Right forelimb (tissue), 1 donor: ENCODE results near the gene KCNQ1.

Source experiments
- DNase-seq: peaks from one replicate; pipeline ENCODE4 v3.0.0-alpha.2; 2018

The KCNQ1 gene

GRCh38 chr11:2539371-2540222, 94.8 kb downstream of the KCNQ1 start:
- DNase-seq = peak; percentile 52

- no peak for DNase-seq
These were observed 95.6 kb downstream of the KCNQ1 start for GRCh38 chr11:2540223-2540991.

- peak; percentile 43 for DNase-seq
These were observed 96.3 kb downstream of the KCNQ1 start for GRCh38 chr11:2540992-2541680.

- peak; percentile 21 for DNase-seq
These were observed 97.1 kb downstream of the KCNQ1 start for GRCh38 chr11:2541881-2542361.

- DNase-seq = peak; percentile 12
These were observed 97.6 kb downstream of the KCNQ1 start for GRCh38 chr11:2542406-2542805.

- DNase-seq = peak; percentile 18
These were observed 103.0 kb downstream of the KCNQ1 start for GRCh38 chr11:2547806-2548205.

- DNase-seq = peak; percentile 13
These were observed 103.8 kb downstream of the KCNQ1 start for GRCh38 chr11:2548596-2548995.

- peak; percentile 28 for DNase-seq
These were observed 104.3 kb downstream of the KCNQ1 start for GRCh38 chr11:2549080-2549479.

- peak; percentile 39 for DNase-seq
These were observed 104.7 kb downstream of the KCNQ1 start for GRCh38 chr11:2549491-2549875.

GRCh38 chr11:2549876-2550605, 105.2 kb downstream of the KCNQ1 start:
- peak; percentile 49 for DNase-seq

GRCh38 chr11:2550606-2550970, 105.8 kb downstream of the KCNQ1 start:
- peak; percentile 37 for DNase-seq

GRCh38 chr11:2551131-2551530, 106.3 kb downstream of the KCNQ1 start:
- DNase-seq = peak; percentile 11

GRCh38 chr11:2552210-2552609, 107.4 kb downstream of the KCNQ1 start:
- DNase-seq = no peak

- peak; percentile 1 for DNase-seq
These were observed 108.4 kb downstream of the KCNQ1 start for GRCh38 chr11:2553198-2553597.

- peak; percentile 31 for DNase-seq
These were observed 109.1 kb downstream of the KCNQ1 start for GRCh38 chr11:2553886-2554285.

GRCh38 chr11:2554338-2555207, 109.8 kb downstream of the KCNQ1 start:
- peak; percentile 41 for DNase-seq

GRCh38 chr11:2555336-2555735, 110.5 kb downstream of the KCNQ1 start:
- DNase-seq = peak; percentile 60

- peak; percentile 25 for DNase-seq
These were observed 111.1 kb downstream of the KCNQ1 start for GRCh38 chr11:2555891-2556290.

GRCh38 chr11:2557381-2557780, 112.6 kb downstream of the KCNQ1 start:
- no peak for DNase-seq

GRCh38 chr11:2558397-2558796, 113.6 kb downstream of the KCNQ1 start:
- peak; percentile 35 for DNase-seq

GRCh38 chr11:2558861-2559526, 114.2 kb downstream of the KCNQ1 start:
- no peak for DNase-seq
